ENCODE results near the gene LAMP5.

LAMP5 gene, protein sequence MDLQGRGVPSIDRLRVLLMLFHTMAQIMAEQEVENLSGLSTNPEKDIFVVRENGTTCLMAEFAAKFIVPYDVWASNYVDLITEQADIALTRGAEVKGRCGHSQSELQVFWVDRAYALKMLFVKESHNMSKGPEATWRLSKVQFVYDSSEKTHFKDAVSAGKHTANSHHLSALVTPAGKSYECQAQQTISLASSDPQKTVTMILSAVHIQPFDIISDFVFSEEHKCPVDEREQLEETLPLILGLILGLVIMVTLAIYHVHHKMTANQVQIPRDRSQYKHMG

DNA sequence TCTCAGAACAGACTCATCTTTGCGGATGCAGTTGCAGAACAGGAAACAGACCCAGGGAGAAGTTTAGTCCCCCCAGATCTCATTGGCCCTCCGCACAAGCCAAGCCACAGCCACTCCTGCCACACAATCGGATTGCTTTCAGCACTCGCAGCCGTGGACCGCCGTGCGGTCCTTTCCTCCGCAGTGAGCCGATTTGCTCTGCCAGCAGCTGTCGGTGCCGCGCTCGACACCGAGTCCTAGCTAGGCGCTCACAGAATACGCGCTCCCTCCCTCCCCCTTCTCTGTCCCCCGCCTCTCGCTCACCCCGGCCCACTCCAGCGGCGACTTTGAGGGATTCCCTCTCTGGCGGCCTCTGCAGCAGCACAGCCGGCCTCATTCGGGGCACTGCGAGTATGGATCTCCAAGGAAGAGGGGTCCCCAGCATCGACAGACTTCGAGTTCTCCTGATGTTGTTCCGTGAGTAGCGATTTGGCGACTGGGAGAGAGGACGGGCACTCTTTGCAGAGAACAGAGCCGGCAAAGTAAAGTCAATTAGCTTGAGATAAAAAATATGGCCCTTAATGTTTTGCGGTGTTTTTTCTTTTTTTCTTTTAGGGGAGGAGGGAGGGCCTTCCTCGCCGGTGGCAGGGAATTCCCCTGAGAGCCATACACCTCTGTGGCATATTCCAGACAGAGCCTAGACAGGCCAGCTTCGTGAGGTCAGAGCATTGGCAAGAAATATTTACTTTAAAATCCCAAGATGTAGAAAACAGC is at the start of gene LAMP5:
TSS of gene LAMP5 (plus strand) at position 130 of the 753 bp plus-strand sequence. CDS start at position 393, 263 bp downstream.
- DNase-seq, result no peak

DNA sequence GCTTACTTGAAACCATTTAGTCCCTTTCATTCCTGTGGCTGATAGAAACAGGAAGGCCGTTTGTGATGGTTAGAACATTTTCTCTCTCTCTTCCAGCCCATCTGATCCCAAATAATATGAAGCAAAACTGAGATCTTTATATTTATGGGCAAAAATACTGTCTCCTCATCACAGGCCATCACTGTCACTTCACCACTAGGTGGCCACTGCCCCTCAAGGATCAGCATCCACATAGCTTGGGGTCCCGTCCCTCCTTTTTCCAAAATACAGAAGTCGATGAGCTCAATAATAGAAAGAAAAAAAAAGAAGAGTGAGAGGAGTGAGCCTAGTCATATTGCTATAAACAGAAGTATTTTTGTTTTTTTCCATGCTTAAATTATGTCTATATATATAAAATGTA is 46.4 kb upstream of the LAMP5 start:
- DNase-seq, result no peak

DNA sequence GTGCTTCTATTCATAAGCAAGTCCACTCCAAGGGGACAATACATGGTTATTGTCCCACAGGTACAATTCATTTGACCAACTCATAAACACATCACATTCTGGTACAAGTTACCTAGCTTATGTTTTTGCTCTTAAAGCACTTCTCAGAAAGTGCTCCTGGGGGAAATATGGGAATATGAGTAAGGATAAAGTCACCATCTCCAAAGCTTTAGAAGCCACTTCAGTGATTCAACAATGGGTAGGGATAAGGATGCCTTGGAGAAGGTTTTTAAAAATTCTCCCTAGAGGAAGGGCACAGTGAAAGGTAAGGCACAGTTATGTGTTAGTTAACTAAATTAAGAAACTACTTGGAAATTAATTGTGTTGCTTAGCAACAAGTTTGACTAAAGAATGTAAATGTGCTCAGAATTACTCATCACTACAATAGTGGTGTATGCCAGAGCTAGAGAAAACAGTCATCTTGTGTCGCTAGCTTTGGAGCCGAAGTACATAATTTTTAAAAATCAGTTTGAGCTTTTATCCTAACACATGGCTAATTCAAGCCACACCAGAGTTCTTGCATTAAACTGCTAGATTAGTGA is 39.5 kb upstream of the LAMP5 start:
- DNase-seq, result no peak

DNA sequence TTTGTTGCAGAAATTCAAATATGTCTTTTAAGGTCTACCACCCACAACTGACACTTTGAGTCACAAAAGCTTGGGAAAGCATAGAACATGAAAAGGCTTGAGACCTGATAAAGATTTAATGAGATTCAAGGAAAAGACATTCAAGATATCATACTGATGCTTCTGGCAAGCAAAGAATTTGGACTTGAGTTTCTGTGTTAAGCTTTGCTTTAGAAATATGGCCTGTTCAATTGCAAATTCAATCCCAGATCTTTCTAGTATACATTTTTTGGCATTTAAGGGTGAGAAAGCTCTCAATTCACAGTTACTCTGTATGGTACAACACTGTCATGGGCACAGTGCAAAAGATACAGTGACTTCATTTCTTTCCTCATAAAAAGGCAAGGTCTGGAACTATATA is 38.9 kb upstream of the LAMP5 start:
- DNase-seq, result no peak

DNA sequence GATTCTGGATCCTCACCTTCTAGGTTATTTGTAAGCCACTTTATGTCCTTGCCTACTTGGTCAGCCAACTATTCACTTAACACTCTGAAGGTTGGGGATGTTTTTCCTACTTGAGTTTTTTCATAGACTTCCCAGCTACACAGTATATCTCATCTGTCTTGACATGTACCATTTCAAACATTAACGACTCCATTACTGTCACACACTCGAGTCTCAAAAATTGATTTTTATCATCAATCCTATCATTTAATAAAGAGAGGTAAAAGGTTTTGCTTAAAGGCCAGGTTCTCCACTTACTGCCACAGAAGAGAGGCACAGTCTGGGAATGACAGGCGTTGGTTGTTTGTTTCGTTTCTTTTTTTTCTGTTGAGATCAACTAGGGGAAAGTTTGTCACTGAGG is 38.2 kb upstream of the LAMP5 start:
- DNase-seq, result no peak

DNA sequence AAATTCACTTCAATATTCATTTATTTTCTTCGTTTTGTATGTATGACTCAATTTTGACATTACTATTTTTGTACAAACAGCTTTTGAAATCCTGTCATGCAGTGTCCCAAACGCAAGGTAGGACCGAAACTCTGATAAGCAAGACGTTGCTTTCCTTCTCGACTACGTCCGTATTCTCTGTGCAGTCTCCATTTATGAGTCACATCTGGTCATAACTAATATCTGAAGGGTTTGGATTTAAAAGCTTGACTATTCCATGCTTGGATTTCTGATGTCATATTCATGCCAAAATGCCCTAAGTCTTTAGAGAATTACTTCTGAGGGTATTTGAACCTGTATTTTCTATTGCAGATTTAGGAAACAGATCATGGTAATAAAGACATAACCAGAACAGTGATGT is 37.8 kb upstream of the LAMP5 start:
- DNase-seq, result no peak

DNA sequence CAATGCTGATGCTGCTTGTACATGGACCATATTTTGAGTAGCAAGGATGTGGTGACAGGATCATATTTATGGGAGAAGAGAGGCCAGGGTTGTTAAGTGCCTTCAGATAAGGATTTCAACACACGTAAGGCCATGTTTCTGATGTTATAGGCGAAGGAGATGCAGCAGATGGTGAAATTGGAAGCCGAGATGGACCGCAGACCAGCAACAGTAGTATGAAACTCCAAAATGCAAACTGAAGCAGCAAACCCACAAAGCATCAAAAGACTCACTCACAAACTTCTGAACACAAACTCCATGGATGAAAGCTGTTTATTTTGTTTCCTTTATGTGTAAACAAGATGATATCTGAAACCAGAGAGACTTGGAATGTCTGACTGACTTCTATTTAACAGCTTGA is 35.6 kb upstream of the LAMP5 start:
- no peak for DNase-seq

DNA sequence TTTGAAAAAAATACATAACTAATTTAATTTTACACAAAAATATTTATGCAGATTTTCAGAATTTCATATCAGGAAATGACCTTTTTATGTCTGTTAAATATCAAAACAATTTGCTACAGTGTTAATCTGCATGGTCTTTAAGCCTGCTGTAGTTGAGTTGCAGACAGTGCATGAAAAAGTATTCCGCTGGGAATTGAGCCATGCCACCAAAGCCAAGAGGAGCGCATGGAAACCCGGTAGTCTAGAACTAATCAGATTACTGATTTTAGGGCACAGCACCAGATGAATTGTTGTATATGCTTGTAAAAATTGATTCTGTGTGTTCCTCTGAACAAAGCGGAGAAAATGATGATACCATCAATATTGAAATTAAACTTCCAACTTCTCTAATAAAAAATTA is 34.3 kb upstream of the LAMP5 start:
- no peak for DNase-seq

DNA sequence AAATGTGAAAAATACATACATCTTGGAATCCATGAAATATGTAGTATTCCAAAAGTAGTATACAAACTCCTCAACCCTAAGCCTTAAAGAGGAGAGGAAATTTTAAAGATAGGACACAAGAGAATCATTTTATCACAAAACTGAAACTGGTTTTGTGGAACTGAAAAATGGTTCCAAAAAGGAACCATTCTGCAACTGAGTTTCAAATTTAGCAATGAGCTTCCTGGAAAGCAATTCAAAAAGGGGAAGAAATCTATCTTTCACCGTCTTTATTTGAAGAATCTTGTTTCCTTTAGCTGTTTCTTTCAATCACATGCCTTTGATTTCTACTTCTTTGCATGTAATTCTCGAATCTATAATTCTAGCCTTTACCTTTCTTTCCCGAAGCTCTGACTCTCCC is 32.2 kb upstream of the LAMP5 start:
- DNase-seq, result no peak

DNA sequence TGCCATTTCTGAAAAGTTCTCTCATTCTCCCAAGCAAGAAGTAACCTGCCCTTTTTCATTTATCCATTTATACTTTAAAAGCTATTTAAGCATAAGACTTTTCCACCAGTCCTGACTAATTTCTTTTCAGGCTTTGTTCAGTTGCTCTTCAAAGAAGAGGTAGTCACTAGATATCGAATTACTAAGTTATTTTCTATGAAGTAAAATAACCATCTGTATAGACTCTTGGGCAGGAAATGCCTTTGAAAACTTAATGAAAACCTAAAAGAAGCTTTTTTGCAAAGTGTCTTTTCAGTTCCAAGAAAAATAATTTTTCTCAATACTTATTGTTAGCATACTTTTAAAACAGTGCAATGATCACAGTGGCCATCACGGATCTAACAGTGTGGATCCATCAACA is 31.3 kb upstream of the LAMP5 start:
- no peak for DNase-seq

DNA sequence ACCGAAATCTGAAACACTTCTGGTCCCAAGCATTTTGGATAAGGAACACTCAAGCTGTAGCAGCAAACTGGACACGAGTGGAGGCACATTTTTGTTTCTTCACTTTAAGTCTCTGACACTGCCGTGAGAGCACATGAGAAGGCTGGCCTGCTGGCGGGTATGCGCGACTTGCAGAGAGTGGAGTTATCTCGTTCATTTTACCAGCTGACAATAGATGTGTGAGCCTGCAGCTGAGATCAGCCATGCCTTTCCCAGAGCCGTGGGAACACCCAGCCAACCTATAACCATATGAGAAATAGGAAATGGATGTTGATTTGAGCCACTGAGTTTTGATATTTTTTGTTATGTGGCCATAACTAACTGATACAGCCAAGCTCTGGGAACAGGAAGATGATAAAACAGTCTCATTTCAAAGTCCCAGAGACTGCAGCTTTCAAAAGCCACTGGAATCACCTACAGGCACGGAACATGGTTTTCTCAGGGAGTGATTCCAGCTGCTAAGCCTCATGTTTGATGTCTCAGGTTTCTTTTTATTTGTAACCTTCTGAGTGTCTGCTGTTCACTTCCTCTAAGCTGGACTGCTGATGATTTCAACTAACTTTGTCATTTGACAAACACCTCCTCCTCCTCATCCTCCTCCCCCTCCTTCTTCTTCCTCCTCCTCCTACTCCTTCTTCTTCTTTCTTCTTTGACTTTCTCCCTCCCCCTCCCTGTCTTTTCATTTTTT is 28.6 kb upstream of the LAMP5 start:
- no peak for DNase-seq

DNA sequence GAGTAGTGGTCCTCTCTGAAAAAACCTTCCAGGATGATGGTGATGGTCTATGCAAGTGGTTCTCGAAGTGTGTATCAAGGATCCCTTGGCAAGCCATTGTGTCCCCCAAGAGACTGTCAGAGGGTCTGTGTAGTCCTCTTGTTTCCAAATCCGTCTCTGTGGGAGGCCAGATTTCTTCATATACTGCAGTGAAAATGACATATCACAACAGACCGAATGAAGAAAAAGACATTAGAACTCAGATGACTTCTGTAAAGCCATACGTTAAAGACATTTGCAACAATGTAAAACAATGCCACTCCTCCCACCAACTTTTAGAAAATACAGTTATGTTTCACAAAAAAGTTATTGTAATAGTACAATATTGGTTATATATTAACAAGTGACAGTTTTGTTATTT is 27.2 kb upstream of the LAMP5 start:
- DNase-seq, result no peak

DNA sequence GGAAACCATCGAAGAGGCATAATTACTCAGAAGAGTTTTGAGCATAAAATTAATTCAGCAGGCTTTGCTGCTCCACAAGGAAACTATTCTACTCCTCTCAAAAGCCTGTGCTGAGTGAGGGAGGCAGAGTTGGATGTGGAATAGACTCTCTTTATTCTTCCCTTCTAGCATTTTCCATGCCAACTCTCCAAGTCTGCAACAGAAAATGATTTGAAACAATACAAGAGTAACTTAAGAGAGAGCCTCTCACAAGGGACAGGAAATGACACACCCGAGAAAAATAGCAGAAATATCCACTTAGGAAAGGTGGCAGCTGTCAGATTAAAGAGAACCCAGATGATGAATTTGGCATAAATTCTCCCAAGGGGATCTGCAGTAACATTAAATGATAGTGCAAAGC is 26.3 kb upstream of the LAMP5 start:
- DNase-seq, result no peak

DNA sequence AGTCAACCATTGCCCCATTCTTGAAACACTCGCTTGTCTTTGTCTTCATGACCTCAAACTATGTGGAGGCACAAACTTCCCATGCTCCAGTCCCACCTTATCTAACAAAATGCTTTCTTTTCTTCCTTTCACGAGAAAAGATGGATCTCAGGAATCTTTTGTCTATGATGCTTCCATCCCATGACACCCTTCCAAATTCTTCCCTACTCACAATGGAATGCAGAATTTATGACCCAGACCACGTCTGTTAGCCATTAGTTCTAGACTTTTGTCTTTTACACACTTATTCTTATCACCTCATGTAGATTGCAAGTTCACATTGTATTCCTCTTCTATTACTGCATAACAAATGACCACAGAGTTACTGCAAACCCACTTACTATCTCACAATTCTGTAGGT is 24.2 kb upstream of the LAMP5 start:
- DNase-seq, result no peak

DNA sequence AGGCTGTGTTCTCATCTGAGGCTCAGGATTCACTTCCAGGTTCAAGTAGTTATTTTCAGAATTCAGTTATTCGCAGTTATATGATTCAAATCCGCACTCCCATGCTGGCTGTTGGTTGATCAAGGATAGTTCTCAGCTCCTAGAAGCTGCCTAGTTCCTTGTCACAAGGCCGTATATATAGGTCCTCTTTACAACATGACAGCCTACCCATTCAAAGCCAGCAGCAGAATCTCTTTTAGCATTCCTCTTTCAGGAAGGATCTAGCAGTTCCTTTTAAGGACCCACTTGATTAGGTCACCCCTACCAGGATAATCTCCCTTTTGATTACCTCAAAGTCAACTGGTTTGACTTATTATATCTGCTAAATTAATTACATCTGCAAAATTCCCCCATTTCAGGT is 23.8 kb upstream of the LAMP5 start:
- DNase-seq, result no peak

DNA sequence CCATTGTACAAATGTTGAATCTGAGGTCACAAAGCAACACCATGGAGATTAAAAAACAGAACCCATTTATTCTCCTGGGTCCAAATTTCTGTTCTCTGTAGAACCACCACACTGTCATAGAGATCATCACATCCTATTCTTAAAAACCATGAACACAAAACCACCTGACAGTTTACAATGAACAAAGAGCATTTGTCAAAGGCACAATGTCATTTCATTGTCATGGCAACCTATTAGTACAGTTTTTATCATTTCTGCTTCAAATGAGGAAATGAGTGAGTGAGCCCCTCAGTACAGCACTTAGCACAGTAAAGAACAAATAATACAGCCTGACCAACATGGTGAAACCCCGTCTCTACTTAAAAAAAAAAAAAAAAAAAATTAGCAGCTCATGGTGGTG is 23.1 kb upstream of the LAMP5 start:
- no peak for DNase-seq

DNA sequence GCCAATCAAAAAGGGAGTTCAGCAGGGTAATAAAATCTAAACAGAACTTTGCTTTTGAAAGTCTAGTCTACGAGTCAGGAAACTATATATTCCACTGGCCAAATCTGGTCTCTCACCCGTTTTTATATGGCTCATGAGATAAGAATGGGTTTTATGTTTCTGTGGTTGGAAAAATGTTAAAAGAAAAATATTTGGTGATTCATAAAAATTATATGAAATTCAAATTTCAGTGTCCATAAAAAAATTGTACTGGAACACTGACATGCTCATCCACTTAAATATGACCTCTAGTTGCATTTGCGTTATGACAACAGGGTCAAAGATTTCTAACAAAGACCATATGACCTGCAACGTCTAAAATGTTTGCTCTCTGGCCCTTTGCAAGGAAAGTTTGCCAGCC is 22.3 kb upstream of the LAMP5 start:
- DNase-seq, result no peak

DNA sequence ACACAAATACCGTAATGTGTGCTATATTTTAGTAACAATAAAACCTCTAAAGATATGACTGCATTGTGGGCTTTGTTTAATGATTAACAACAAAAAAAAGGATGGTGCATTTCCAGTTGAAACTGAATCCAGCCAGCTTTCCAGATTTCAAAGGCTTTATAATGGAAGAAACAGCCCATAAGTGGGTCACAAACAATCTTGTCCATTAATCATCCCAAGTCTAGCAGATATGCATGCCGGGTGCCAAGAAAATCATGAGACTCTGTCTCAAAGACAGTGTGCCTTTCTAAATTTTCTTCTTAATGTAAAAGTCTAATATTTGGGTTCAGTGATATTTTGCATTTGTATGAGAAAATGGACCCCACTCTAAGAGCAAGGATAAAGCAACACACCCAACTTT is 20.6 kb upstream of the LAMP5 start:
- DNase-seq, result no peak

DNA sequence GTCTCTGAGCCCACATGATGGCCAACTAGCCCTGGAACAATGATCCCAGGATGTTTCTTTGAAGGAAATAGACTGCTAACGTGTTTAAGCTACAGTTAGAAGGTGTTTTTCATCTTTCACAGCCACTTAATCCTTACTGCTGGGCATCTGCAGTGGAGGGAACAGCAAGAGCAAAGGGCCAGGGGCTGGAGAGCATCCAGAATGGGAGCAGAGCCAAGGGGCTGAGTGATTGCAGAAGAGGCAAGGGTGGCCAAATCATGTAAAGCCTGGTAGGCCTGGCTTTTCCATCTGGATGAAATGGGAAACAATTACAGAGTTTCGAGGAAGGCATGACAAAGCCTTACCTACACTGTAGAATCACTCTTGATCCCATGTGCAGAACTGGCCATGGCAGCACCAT is 18.7 kb upstream of the LAMP5 start:
- DNase-seq, result no peak

DNA sequence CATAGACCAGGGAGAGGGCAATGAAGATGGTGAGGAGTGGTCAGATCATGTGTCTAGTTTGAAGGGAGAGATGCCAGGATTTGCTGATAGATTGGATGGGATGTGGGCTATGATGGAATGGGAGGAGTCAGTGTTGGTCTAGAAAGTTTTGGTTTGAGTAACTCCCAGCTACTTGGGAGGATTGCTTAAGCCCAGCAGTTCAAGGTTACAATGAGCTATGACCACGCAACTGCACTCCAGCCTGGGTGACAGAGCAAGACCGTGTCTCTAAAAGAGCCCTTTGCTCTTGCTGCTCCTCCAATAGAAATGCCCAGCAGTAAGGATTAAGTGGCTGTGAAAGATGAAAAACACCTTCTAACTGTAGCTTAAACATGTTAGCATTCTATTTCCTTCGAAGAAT is 18.2 kb upstream of the LAMP5 start:
- no peak for DNase-seq

DNA sequence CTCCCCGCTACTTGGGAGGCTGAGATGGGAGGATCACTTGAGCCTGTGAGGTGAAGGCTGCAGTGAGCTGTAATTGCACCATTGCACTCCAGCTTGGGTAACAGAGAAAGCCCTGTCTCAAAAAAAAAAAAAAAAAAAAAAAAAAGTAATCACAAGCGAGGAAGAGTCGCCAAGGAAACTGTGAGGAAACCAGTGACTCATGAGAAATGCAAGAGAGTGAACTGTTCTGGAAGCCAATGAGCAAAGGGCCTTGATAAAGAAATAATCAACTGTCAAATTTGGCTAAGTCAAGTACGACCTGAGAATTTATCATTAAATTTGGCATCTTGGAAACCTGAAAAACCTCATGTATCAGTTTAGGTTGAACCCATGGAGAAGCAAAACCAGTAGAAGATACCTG is 16.1 kb upstream of the LAMP5 start:
- DNase-seq, result no peak

DNA sequence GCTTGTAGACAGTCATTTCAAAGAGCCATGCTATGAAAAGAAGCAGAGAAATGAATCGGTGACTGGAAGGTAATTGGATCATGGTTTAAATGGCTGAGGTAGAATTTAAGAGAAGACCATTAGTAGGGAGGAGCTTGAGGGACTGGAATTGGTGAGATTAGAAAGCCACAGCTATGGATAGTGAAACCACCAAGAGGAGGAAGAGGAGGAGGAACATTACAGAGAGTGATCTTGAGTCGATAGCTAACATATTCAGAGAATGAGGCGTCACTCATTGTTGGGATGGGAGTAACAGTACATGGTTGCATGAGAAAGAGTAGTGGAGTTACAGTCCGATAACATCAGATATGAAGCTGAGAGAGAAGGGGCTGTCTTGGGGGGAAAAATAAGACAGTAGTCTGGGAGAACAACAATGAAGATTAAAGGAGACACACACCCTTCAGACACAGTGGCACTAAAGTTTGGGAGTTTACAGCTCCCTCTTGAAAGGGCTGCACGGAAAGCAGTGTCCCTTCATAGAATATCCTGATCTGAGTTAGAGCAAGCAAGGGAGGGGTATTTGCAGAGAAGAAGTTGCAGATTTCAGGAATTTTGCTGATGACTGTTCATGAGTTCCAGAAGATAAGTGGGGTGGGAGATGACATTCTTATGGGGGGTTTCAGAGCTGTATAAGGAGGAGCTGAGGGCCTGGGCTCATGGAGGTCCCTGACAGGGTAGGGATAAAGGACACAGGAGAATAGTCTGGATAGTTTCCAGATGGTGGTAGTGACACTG is 15.1 kb upstream of the LAMP5 start:
- DNase-seq, result no peak

DNA sequence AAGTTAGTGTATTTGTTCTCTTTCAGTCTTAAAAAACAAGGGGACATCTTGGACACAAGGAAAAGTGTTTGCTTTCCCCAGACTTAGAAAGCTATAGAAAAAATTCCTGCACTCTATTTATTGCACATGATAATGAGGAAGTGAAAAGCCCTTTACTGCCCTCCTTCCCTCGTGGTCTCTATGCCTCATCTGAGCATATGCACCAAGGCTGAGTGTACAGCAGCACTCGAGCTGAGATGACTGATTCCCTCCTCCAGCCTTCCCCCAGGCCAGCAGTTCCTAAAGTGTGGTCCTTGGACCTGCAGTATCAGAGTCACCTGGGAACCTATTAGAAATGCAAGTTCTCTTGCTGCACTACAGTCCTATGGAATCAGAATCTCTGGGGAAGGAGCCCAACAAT is 14.3 kb upstream of the LAMP5 start:
- no peak for DNase-seq
